MCF 10A (cell line): Measurements from ENCODE around the gene HIGD2A. TPM values are rescaled to one million over a fixed set of nuclear protein-coding genes. Genes with fewer than 3 reads are reported as not detected.

Experiments
- BruUV-seq: library from RNA; stranded (reverse); fragments of 400-500 nt; replicated peaks from 2 replicates; lab custom pipeline; 2021; lab: Mats Ljungman, UMichigan
- CTCF ChIA-PET: fragments of 300-600 bp; sonication (Branson Sonifier 250); formaldehyde crosslinking; extraction: SDS; loops from one replicate; lab custom pipeline; 2021; ENCODE audit warnings: antibody characterized with exemption, inconsistent platforms; lab: Yijun Ruan, JAX
- POLR2A ChIA-PET: fragments of 300-600, 350-650 bp; sonication (Branson Sonifier 250); formaldehyde crosslinking; extraction: SDS; loops from one replicate; lab custom pipeline; 2020; ENCODE audit warnings: antibody characterized with exemption, inconsistent platforms; lab: Yijun Ruan, JAX
- DNase-seq: peaks from one replicate; pipeline ENCODE4 v3.0.0-alpha.2; 2018; ENCODE audit not compliant: unreplicated experiment
- H3K27ac Mint-ChIP-seq: one replicate; pipeline ENCODE4 v1.8.0; 2022; ENCODE audit warnings: mild to moderate bottlenecking, low read depth, mixed read lengths; ENCODE audit not compliant: unreplicated experiment
- H3K27me3 Mint-ChIP-seq: one replicate; pipeline ENCODE4 v1.8.0; 2022; ENCODE audit warnings: mixed read lengths; ENCODE audit not compliant: insufficient read depth, unreplicated experiment
- H3K36me3 Mint-ChIP-seq: one replicate; pipeline ENCODE4 v1.8.0; 2022; ENCODE audit warnings: mild to moderate bottlenecking, moderate library complexity, mixed read lengths; ENCODE audit not compliant: insufficient read depth, unreplicated experiment
- H3K4me1 Mint-ChIP-seq: one replicate; pipeline ENCODE4 v1.8.0; 2022; ENCODE audit warnings: mixed read lengths; ENCODE audit not compliant: insufficient read depth, unreplicated experiment
- H3K4me3 Mint-ChIP-seq: one replicate; pipeline ENCODE4 v1.8.0; 2022; ENCODE audit warnings: mild to moderate bottlenecking, moderate library complexity, mixed read lengths; ENCODE audit not compliant: unreplicated experiment
- H3K9me3 Mint-ChIP-seq: one replicate; pipeline ENCODE4 v1.8.0; 2022; ENCODE audit warnings: mixed read lengths; ENCODE audit not compliant: unreplicated experiment
- CTCF ChIP-seq: fragments of 200-600 bp; IDR thresholded peaks from one replicate; pipeline ENCODE4 v1.8.0; 2022; ENCODE audit warnings: antibody characterized with exemption, mild to moderate bottlenecking; ENCODE audit not compliant: unreplicated experiment
- intact Hi-C: fragments of 100-400 bp; cut with micrococcal nuclease; formaldehyde crosslinking; loops from 2 replicates; pipeline ENCODE4 v1.14.1; 2022
- total RNA-seq: library from RNA; stranded (reverse); gene quantifications from 2 replicates; pipeline ENCODE4 v1.2.3, GENCODE V29; 2022

HIGD2A gene
- total RNA-seq, 1 experiment from 2014 or later: 196 TPM

- Mint-ChIP-seq H3K36me3 (peaks cover 37% of the 10 kb centered on the region), H3K4me3 (no peak overlapping the region), H3K27me3 (no peaks in the 10 kb centered on the region), H3K4me1 (peaks cover 6% of the 10 kb centered on the region), H3K27ac (no peak overlapping the region), H3K9me3 (no peaks in the 10 kb centered on the region)
- BruUV-seq: no TSS peak
- ChIA-PET POLR2A (interaction anchor here (0.5 to 0.8 kb wide), 2 partner anchors 18 to 21 kb away, joined by 3 to 4 read pairs; no protein-coding TSS in a partner anchor), CTCF (interaction anchor here (1.5 kb wide), 1 partner anchor 13 kb away, joined by 3 read pairs; no protein-coding TSS in a partner anchor)
- TF ChIP-seq CTCF: no peak
- intact Hi-C loops: no loop called here
- no peak for DNase-seq
Observed at GRCh38 chr5:176342158-176342483, 46.4 kb upstream of the HIGD2A start.

GRCh38 chr5:176342766-176343458 is 45.6 kb upstream of the HIGD2A start:
- H3K27me3 Mint-ChIP-seq: no peaks in the 10 kb centered on the region
- peaks cover 41% of the 10 kb centered on the region for H3K36me3 Mint-ChIP-seq
- no peak overlapping the region for H3K4me3 Mint-ChIP-seq
- H3K27ac Mint-ChIP-seq: no peak overlapping the region
- DNase-seq: no peak
- no peak for TF ChIP-seq CTCF
- H3K4me1 Mint-ChIP-seq: peaks cover 6% of the 10 kb centered on the region
- POLR2A ChIA-PET: no interaction called here
- no TSS peak for BruUV-seq
- H3K9me3 Mint-ChIP-seq: no peaks in the 10 kb centered on the region
- CTCF ChIA-PET: interaction anchor here (1.5 kb wide), 1 partner anchor 12 kb away, joined by 3 read pairs; no protein-coding TSS in a partner anchor
- intact Hi-C loops: no loop called here

- intact Hi-C loops: no loop called here
- Mint-ChIP-seq H3K9me3 (no peaks in the 10 kb centered on the region), H3K4me1 (no peaks in the 10 kb centered on the region), H3K36me3 (peaks cover 93% of the 10 kb centered on the region), H3K4me3 (no peak overlapping the region), H3K27ac (no peak overlapping the region), H3K27me3 (no peaks in the 10 kb centered on the region)
- TF ChIP-seq CTCF: no peak
- no peak for DNase-seq
- no TSS peak for BruUV-seq
- CTCF ChIA-PET: interaction anchor here (0.8 to 1.5 kb wide), 2 partner anchors 11 to 621 kb away, joined by 4 to 5 read pairs; no protein-coding TSS in a partner anchor
- POLR2A ChIA-PET: interaction anchor here (0.8 to 2.5 kb wide), 2 partner anchors 11 to 859 kb away, joined by 3 to 16 read pairs; partner anchors contain the start of gene KIAA1191
Observed at GRCh38 chr5:176350416-176350815, 38.1 kb upstream of the HIGD2A start.

GRCh38 chr5:176352116-176352878 is 36.3 kb upstream of the HIGD2A start:
- H3K36me3 Mint-ChIP-seq: peaks cover 91% of the 10 kb centered on the region
- no peak for TF ChIP-seq CTCF
- no peak overlapping the region for H3K27ac Mint-ChIP-seq
- ChIA-PET POLR2A (interaction anchor here (0.6 to 2.5 kb wide), 2 partner anchors 9 to 165 kb away, joined by 4 to 16 read pairs; partner anchors contain the start of gene KIAA1191), CTCF (interaction anchor here (0.6 to 1.6 kb wide), 4 partner anchors 17 to 648 kb away, joined by 3 to 5 read pairs (median 4); no protein-coding TSS in a partner anchor)
- intact Hi-C loops: no loop called here
- H3K27me3 Mint-ChIP-seq: no peaks in the 10 kb centered on the region
- H3K4me1 Mint-ChIP-seq: peaks cover 2% of the 10 kb centered on the region
- no peak overlapping the region for H3K4me3 Mint-ChIP-seq
- BruUV-seq: no TSS peak
- no peak for DNase-seq
- H3K9me3 Mint-ChIP-seq: no peaks in the 10 kb centered on the region
